Activated naive CD8-positive, alpha-beta T cell treated with anti-CD3 and anti-CD28 coated beads, Interleukin-2, amount 50 U/mL, for 24 hours (primary cell): ENCODE measurements around the gene NTN5.
"Not testable (repeated sequence)": the region's sequence is repeated elsewhere in the genome, so short reads cannot be mapped to it uniquely, and the experiment has no call there.

ENCODE experiments used
- ATAC-seq: fragments of 150-1000 bp; cut with Tn5 transposase; one replicate; pipeline ENCODE4 v1.10.0; 2021
- DNase-seq: peaks from one replicate; pipeline ENCODE4 v3.0.0; 2021
- H3K27ac Mint-ChIP-seq: one replicate; pipeline ENCODE4 v1.8.0; 2021; ENCODE audit warnings: mild to moderate bottlenecking, mixed read lengths
- H3K27me3 Mint-ChIP-seq: one replicate; pipeline ENCODE4 v1.8.0; 2021; ENCODE audit warnings: mixed read lengths
- H3K36me3 Mint-ChIP-seq: one replicate; pipeline ENCODE4 v1.8.0; 2021; ENCODE audit warnings: low read depth, mixed read lengths
- H3K4me1 Mint-ChIP-seq: one replicate; pipeline ENCODE4 v1.8.0; 2021; ENCODE audit warnings: mixed read lengths
- H3K4me3 Mint-ChIP-seq: one replicate; pipeline ENCODE4 v1.8.0; 2021; ENCODE audit warnings: mild to moderate bottlenecking, moderate library complexity, mixed read lengths
- H3K9me3 Mint-ChIP-seq: one replicate; pipeline ENCODE4 v1.8.0; 2021; ENCODE audit warnings: mixed read lengths

NTN5 gene, protein sequence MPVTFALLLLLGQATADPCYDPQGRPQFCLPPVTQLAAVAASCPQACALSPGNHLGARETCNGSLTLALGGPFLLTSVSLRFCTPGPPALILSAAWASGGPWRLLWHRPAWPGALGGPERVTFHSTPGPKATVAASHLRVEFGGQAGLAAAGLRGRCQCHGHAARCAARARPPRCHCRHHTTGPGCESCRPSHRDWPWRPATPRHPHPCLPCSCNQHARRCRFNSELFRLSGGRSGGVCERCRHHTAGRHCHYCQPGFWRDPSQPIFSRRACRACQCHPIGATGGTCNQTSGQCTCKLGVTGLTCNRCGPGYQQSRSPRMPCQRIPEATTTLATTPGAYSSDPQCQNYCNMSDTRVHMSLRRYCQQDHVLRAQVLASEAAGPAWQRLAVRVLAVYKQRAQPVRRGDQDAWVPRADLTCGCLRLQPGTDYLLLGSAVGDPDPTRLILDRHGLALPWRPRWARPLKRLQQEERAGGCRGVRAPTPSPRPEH

DNA sequence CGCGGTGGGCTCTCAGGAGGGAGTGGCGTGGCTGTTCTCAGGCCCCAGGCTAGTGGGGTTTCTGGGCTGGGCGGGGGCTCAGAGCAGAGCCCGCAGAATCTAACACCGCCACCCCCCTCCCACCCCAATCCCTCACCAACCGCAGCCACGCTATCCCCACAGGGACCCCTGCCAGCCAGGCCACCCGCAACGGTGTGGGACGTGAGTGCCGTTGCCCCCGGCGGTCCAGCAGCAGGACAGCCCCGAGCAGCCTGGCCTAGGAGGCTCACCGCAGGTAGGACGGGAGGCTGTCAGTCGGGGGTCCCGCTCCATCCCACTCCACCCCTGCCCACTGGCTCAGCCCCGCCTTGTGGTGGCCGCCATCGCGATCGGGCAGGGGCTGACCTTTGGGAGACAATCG lies at the start of gene NTN5:
Gene NTN5 (minus strand): TSS at position 24 of the 400 bp plus-strand sequence. CDS start 2,031 bp downstream, outside the sequence.
- peaks cover 4% of the 10 kb centered on the region for H3K9me3 Mint-ChIP-seq
- H3K4me1 Mint-ChIP-seq = peaks cover 8% of the 10 kb centered on the region
- H3K36me3 Mint-ChIP-seq = no peaks in the 10 kb centered on the region
- H3K27me3 Mint-ChIP-seq = no peaks in the 10 kb centered on the region
- ATAC-seq = no peak
- no peak within 1 kb of the TSS for H3K27ac Mint-ChIP-seq
- H3K4me3 Mint-ChIP-seq = no peak within 1 kb of the TSS
- no peak for DNase-seq

DNA sequence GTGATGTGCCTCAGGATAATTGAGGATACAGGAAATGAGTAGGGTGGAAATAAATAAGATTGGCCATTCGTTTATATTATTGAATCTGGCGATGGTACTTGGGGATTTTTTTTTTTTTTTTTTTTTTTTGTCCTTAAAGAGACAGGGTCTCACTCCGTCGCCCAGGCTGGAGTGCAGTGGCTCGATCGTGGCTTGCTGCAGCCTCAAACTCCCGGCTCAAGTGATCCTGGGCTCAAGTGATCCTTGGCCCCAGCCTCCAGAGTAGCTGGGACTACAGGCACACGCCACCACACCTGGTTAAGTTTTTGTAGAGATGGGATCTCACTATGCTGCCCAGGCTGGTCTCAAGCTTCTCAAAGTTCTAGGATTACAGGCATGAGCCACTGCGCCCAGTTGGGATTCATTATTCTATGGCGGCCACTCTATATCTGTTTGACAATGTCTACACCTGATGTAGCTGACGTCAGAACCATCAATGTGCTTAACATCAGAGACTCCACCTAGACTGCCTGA lies 49.4 kb upstream of the NTN5 start:
- Mint-ChIP-seq H3K4me1 (peaks cover 29% of the 10 kb centered on the region), H3K27me3 (no peaks in the 10 kb centered on the region), H3K9me3 (peaks cover 16% of the 10 kb centered on the region), H3K36me3 (peaks cover 11% of the 10 kb centered on the region), H3K27ac (no peak overlapping the region), H3K4me3 (no peak overlapping the region)
- no peak for ATAC-seq
- no peak for DNase-seq

DNA sequence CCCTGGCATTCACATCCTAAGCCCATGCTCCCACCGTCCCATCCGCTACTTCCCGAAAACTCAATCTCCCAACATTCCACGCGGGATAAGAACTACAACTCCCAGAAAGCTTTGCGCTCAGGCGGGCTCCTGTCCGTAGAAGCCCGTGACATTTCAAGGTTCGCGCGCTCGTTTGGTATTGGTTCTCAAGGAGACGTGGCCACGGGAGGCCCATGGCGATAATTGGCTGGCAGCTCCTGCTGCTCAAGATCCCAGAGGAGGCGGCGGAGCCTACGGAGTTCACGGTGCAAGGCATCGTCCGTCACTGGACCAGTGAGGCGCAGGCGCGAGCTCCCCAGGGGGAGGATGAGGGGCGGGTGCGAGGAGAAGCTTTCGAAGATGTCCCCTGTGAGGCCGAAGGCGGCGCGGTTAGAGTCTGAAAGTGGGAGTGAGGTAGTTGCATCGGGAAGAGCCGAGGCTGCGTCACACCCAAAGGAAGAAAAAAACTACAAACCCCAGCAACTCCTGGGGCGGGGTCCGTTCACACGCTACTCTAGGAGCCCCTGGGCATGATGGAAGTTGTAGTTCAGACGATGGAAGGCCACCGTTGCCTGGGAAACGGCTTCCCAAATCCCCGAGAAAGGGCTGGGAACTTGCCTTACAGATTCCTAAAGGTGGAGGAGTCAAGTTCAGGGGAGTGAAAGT lies 47.9 kb upstream of the NTN5 start:
- Mint-ChIP-seq H3K4me1 (peaks cover 22% of the 10 kb centered on the region), H3K27me3 (no peaks in the 10 kb centered on the region), H3K4me3 (peak overlapping the region; percentile 92), H3K36me3 (peaks cover 6% of the 10 kb centered on the region), H3K9me3 (peaks cover 9% of the 10 kb centered on the region), H3K27ac (peak overlapping the region; percentile 99)
- ATAC-seq (peak; percentile 94), DNase-seq (peak; percentile 91)

DNA sequence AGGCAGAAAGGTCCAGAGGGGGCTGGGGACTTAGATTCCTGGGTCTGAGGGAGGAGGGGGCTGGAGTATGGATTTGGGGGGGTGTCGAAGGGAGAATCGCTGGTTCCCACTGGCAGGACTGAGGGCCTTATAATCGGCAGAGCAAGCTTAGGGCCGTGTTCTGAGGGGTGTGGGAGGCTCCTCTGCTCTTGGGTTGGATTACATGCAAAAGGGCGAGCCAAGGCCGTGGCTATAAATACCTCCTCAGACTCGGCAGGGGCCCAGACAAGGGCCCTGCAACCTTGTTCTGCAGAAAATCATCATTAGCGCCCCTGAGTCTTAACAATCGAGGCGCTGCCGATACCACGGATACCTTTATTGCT lies 47.4 kb upstream of the NTN5 start:
- Mint-ChIP-seq H3K4me3 (peak overlapping the region; percentile 92), H3K27ac (peak overlapping the region; percentile 99), H3K9me3 (peaks cover 4% of the 10 kb centered on the region), H3K36me3 (peaks cover 2% of the 10 kb centered on the region), H3K27me3 (no peaks in the 10 kb centered on the region), H3K4me1 (peaks cover 18% of the 10 kb centered on the region)
- ATAC-seq (peak; percentile 8), DNase-seq (no peak)

DNA sequence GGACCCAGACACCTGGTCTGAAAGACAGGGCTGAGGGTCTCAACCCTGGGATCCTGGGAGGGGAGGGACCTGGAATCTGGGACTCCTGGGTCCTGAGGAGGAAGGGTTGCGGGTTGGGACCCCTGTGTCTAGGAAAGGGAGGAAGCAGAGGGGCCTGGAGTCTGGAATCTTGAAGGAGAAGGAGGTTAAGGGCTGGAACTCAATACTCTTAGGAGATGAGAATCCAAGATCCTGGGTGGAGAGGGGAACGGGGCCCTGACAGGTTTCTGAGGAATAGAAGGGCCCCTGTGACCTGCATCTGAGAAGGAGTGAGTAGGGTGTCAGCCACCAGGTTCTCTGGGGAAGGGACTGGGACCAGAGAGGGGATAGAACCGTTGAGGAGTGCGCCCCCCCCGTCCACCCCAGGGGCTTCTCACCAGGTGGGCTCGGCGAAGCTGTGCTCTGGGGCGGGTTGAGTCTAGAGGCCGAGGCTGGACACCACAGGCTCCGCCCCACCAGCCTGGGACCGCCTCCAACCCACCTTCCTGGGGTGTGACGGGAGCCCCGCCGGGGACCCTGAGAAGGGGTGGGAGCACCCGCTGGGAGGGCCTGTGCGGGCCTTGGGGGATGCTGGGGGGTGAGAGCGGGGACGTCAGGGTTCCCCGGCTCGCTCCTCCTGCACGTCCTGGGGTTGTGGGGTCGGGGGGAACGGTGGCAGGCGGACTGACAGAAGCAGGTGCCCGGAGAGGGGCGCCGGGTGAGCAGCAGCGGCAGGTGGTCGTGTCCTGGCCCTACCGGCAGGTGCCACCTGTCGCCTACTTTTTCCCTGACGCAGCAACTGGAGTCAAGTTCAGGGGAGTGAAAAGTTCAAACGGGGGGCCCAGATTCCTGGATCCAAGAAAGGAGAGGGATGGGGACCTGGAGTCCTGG lies 46.7 kb upstream of the NTN5 start, which contains the start of gene MAMSTR:
Gene MAMSTR (minus strand): TSS at position 463 of the 909 bp plus-strand sequence. CDS start 694 bp downstream, outside the sequence.
- Mint-ChIP-seq H3K9me3 (no peaks in the 10 kb centered on the region), H3K4me3 (peak within 1 kb of the TSS; percentile 92), H3K36me3 (no peaks in the 10 kb centered on the region), H3K27me3 (no peaks in the 10 kb centered on the region), H3K4me1 (peaks cover 17% of the 10 kb centered on the region), H3K27ac (peak within 1 kb of the TSS; percentile 99)
- DNase-seq = peak; percentile 12
- no peak for ATAC-seq

DNA sequence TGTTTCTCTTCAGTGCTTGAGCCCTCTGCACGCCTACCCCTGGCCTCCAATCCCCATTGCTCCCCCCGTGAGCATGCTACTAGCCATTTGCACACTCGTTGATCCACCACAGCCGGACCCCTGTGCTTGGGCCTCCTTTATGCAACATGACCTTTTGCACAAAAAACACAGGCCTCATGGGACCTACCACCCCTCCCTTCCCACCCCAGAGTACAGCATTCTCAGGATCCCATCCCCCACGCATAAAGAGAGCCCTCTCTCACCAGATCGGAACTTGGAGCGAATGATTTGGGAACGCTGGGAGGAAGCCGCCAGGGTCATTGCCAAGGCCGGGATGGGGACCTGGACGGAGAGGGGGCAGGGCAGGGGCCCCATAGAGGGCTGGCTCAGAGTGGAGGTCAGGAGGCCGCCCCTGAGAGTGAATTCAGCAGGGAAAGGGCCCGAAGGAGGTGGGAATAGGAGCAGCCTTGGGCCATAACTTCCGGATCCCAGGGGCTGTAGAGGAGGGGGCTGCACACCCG lies 46.0 kb upstream of the NTN5 start:
- Mint-ChIP-seq H3K27me3 (no peaks in the 10 kb centered on the region), H3K4me3 (no peak overlapping the region), H3K4me1 (peaks cover 18% of the 10 kb centered on the region), H3K9me3 (no peaks in the 10 kb centered on the region), H3K27ac (no peak overlapping the region), H3K36me3 (no peaks in the 10 kb centered on the region)
- ATAC-seq (no peak), DNase-seq (no peak)

DNA sequence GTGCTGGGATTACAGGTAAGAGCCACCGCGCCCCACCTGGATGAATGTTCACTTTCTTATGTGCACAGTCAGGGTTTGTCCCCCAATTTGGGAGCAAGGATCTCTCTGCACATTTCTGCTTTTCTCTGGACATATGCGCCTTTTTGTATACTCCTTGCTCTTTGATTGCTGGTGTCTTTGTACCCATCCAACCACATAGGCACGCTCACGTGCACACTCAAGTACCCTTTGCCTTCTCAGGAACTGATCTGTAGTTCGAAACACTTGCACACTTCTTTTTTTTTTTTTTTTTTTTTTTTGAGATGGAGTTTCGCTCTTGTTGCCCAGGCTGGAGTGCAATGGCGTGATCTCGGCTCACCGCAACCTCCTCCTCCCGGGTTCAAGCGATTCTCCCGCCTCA lies 45.3 kb upstream of the NTN5 start:
- not testable (repeated sequence) for H3K27ac Mint-ChIP-seq

DNA sequence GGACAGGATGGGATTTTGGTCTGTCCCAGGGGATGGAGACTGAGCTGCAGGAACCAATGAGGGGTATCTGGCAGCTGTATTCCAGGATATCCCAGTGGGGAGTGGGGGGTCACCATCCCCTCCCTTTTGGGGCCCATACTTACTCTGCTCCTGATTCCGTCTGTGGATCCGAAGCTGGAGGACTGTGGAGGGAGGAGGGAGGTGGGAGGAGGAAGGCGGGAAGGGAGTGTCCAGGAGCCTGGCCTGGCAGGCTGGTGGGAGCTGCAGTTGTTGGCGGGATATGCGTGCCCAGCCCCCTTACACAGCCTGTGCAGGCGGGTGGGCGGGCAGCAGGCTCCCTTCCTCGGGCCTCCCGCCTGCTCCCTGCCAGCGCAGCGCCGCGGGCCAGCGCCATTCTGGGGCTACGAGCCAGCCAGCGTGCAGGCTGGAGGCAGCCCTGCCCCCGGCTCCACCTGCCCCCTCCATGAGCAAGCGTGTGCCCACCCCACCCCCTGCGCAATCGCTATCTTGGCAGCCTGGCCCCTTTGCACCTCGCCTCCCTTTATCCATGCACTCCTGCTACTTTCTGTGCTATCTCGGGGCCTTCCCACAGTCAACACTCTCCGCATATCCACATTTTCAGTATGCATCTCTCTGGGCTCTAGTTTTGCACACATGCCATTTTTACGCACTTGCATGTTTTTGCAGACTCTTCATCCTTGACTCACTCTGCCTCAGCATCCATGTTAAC lies 43.9 kb upstream of the NTN5 start:
- Mint-ChIP-seq H3K27me3 (no peaks in the 10 kb centered on the region), H3K27ac (no peak overlapping the region), H3K4me3 (no peak overlapping the region), H3K36me3 (no peaks in the 10 kb centered on the region), H3K4me1 (peaks cover 19% of the 10 kb centered on the region), H3K9me3 (no peaks in the 10 kb centered on the region)
- DNase-seq = no peak
- ATAC-seq = no peak

More for the DNA sequence above, 45.3 kb upstream of the NTN5 start:
- H3K36me3 Mint-ChIP-seq, H3K4me3 Mint-ChIP-seq, ATAC-seq, H3K9me3 Mint-ChIP-seq, DNase-seq, H3K27me3 Mint-ChIP-seq: not testable (repeated sequence)
- H3K4me1 Mint-ChIP-seq = peaks cover 18% of the 10 kb centered on the region

DNA sequence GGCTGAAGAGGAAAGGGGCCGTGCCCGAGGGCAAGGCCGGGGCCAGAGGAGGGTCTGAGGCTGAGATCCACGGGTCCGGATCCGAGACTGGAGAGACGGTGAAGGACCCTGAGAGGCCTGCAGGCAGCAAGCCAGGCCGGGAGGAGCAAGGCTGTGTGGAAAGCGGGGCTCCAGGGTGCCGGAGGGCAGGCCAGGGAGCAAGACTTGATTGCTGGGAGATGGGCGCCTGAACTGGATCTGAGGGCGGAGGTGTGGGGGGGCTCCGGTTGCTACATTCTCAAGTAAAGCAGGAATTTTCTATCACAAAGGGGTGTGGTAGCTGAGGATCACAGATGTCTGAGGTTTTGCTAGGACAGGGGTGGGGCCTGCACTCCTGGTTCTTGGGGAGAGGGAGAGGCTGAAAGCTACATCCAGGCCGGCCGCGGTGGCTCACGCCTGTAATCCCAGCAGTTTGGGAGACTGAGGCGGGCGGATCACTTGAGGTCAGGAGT lies 42.9 kb upstream of the NTN5 start:
- Mint-ChIP-seq H3K4me3 (no peak overlapping the region), H3K27ac (no peak overlapping the region)

DNA sequence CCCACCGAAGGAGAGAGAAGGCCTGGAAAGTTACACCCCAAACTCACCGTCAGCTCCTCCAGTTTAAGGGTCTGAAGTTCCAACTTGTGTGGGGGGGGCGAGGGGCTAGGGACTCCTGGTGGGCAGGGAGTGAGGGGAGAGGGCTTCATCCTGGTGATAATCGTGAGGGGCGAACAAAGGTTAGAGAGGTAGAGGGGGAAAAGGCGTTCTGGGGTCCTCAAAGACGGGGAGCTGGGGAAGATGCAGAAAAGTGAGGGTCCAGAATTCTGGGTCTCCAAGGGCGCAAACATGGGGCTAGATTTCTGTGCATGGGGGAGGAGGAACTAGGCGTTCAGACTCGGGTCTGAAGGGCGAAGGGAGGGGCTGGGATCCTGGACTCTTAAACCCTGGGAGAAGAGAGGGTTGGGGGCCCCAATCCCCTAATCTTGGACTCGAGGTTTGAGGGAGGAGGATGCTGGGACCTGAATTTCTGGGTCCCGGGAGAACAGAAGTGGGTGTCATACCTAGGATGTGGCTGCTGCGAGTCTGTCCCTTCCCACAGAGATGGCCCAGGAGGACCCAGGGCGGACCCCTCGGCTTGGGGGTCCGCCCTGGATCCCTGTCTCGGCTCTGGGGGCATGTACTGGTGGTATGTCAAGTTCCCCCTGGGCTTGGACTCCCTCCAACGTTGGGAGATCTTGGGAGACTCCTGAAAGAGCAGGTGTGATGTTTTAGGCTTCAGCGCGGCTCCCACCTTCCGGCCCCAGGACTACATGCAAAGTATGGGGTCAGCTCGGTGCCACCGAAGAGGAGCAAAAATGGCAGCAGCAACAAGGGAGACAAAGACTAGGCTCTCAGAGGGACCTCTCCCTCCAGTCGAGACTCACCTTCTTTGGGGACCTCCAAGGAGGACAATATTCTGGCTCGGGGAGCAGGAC lies 42.2 kb upstream of the NTN5 start:
- ATAC-seq = no peak
- DNase-seq = no peak
- H3K9me3 Mint-ChIP-seq = no peaks in the 10 kb centered on the region
- H3K4me3 Mint-ChIP-seq = peak overlapping the region; percentile 83
- no peaks in the 10 kb centered on the region for H3K27me3 Mint-ChIP-seq
- H3K36me3 Mint-ChIP-seq = peaks cover 6% of the 10 kb centered on the region
- H3K4me1 Mint-ChIP-seq = peaks cover 8% of the 10 kb centered on the region
- peak overlapping the region; percentile 86 for H3K27ac Mint-ChIP-seq

More for the DNA sequence above, 42.9 kb upstream of the NTN5 start:
- ATAC-seq (no peak), DNase-seq (no peak)
- Mint-ChIP-seq H3K9me3 (no peaks in the 10 kb centered on the region), H3K27me3 (no peaks in the 10 kb centered on the region), H3K4me1 (peaks cover 14% of the 10 kb centered on the region), H3K36me3 (peaks cover 6% of the 10 kb centered on the region)

DNA sequence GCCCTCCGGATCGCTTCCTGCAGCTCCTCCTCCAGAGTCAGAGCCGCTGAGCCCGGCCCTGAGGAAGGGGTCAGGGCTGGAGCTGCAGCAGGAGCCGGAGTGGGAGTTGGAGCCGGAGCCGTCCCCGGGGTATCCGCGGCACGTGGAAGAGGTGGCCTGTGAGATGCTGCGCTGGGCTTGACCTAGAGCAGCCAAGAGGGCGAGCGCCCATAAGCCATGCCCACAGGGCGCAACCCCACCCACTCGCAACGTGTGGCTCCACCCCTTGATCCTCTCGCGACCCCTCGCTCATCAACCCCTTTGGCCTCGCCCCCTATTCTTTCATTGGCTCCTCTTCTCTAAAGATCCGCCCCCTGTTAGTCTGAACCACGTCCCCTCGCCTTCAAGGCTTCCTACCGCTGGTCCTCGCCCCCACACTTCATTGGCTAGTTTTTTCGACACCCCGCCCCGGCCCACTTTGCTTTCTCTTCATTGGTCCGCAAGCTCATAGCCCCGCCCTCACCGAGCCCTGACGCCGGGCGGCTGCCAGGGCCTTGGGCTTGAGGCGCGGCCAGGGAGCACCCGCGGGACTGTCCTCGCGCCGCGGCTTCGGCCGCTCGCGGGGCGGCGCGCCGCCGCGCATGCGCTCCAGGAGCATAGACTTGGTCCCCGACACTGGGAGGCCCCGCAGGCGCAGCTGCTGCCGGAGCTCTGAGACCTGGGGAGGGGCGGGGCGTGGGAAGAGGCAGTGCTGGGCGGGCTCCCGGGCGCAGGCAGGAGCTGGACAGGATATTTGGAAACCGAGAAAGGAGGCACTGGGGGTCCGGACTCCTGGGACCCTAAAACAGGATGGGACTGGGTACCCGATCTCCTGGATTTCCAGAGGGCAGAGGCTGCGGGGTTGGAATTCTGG lies 41.3 kb upstream of the NTN5 start:
- peak; percentile 94 for ATAC-seq
- H3K9me3 Mint-ChIP-seq = no peaks in the 10 kb centered on the region

More for the DNA sequence above, 41.3 kb upstream of the NTN5 start:
- no peaks in the 10 kb centered on the region for H3K27me3 Mint-ChIP-seq
- H3K4me1 Mint-ChIP-seq = peaks cover 8% of the 10 kb centered on the region
- peaks cover 6% of the 10 kb centered on the region for H3K36me3 Mint-ChIP-seq
- peak overlapping the region; percentile 83 for H3K4me3 Mint-ChIP-seq
- DNase-seq = peak; percentile 97
- peak overlapping the region; percentile 86 for H3K27ac Mint-ChIP-seq
